ENCODE results near the gene DOCK9. TPM values are rescaled to one million over a fixed set of nuclear protein-coding genes. Genes with fewer than 3 reads are reported as not detected.

Gene DOCK9
- total RNA-seq, 1 donor from 2014 or later = 21.0 TPM

DNA sequence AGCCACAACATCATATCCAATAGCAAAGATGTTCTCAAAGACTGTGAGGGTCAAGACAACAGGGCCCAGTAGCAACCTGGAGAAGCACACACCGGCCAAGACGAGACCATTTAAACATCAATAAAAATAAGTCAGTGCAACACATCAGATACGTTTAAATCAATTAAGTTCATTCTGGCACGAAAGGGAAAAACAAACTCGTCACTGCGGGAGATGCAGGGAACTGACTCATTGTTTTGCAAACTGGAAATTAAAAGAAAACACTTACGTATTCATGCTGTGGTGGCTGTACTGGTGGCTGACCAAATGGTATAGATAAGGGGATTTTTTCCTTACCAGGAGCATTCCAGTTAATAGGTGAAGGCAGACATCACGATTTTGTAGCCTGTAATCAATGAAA lies 199.1 kb downstream of the DOCK9 start:
- DNase-seq (ENCODE audit: low spot score in 2 of 2, unreplicated experiment in 2 of 2) = no peak
- Mint-ChIP-seq H3K4me1 (no peaks in the 10 kb centered on the region), H3K9me3 (peaks cover 4% of the 10 kb centered on the region), H3K27me3 (ENCODE audit: low read depth) (peaks cover 2% of the 10 kb centered on the region), H3K36me3 (no peaks in the 10 kb centered on the region), H3K4me3 (no peak overlapping the region), H3K27ac (no peak overlapping the region)
- TF ChIP-seq, protein P1, sequence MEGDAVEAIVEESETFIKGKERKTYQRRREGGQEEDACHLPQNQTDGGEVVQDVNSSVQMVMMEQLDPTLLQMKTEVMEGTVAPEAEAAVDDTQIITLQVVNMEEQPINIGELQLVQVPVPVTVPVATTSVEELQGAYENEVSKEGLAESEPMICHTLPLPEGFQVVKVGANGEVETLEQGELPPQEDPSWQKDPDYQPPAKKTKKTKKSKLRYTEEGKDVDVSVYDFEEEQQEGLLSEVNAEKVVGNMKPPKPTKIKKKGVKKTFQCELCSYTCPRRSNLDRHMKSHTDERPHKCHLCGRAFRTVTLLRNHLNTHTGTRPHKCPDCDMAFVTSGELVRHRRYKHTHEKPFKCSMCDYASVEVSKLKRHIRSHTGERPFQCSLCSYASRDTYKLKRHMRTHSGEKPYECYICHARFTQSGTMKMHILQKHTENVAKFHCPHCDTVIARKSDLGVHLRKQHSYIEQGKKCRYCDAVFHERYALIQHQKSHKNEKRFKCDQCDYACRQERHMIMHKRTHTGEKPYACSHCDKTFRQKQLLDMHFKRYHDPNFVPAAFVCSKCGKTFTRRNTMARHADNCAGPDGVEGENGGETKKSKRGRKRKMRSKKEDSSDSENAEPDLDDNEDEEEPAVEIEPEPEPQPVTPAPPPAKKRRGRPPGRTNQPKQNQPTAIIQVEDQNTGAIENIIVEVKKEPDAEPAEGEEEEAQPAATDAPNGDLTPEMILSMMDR (IDR thresholded peaks at IDR 0.05; ENCODE audit: unreplicated experiment) = no peak

DNA sequence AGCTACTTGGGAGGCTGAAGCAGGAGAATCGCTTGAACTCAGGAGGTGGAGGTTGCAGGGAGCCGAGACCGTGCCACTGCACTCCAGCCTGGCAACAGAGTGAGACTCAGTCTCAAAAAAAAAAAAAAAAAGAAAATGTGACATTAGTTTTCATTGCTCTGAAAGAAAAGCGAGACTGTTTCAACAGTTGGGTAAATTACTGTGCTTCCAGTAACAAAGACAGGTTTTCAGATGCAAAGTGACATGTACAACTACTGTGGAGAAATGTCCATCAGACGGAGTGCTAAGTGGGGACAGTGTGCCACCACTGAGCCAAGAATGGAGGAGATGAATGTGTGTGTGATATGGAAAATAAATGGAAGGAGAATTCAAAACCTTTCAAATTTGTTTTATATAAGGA lies 201.2 kb downstream of the DOCK9 start:
- H3K4me3 Mint-ChIP-seq = no peak overlapping the region
- no peaks in the 10 kb centered on the region for H3K4me1 Mint-ChIP-seq
- H3K36me3 Mint-ChIP-seq = no peaks in the 10 kb centered on the region
- H3K27me3 Mint-ChIP-seq (ENCODE audit: low read depth) = peaks cover 2% of the 10 kb centered on the region
- TF ChIP-seq, protein P1 (IDR thresholded peaks at IDR 0.05; ENCODE audit: unreplicated experiment) = no peak
- DNase-seq (ENCODE audit: low spot score in 2 of 2, unreplicated experiment in 2 of 2) = no peak
- peaks cover 4% of the 10 kb centered on the region for H3K9me3 Mint-ChIP-seq
- H3K27ac Mint-ChIP-seq = no peak overlapping the region

DNA sequence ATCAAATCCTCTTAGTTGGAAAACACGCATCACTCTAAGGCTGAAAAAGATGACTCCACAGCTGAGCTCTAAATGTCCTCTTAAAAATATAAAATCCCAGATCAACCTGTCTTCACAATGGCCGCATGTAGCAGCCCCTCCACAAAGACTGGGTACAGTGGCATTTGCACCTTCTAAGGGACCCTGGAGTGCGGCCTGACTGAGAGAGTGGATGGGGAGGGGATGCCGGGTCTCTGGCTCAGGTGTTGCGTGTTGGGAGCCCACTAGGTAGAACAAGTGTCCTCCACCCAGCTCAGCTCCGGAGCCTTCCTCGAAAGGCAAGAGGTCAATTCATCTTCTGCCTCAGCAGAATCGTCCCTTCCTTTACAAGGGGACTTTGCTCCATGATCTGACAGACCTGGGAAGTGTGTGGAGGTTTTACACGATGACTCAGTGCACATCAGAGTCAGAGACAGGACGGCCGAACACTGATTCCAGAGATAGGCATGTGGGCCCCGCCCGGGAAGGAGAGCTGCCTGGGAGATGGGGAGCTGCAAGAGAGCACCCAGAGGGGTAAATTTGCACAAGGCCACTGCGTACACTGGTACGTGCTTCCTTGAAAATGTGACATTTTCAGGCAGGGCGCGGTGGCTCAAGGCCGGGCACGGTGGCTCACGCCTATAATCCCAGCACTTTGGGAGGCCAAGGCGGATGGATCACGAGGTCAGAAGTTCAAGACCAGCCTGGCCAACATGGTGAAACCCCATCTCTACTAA lies 201.8 kb downstream of the DOCK9 start:
- Mint-ChIP-seq H3K27me3 (ENCODE audit: low read depth) (no peaks in the 10 kb centered on the region), H3K4me1 (no peaks in the 10 kb centered on the region), H3K36me3 (no peaks in the 10 kb centered on the region), H3K27ac (no peak overlapping the region), H3K9me3 (peaks cover 4% of the 10 kb centered on the region), H3K4me3 (no peak overlapping the region)
- no peak for DNase-seq (ENCODE audit: low spot score in 2 of 2, unreplicated experiment in 2 of 2)
- TF ChIP-seq, protein P1 (IDR thresholded peaks at IDR 0.05; ENCODE audit: unreplicated experiment) = no peak

DNA sequence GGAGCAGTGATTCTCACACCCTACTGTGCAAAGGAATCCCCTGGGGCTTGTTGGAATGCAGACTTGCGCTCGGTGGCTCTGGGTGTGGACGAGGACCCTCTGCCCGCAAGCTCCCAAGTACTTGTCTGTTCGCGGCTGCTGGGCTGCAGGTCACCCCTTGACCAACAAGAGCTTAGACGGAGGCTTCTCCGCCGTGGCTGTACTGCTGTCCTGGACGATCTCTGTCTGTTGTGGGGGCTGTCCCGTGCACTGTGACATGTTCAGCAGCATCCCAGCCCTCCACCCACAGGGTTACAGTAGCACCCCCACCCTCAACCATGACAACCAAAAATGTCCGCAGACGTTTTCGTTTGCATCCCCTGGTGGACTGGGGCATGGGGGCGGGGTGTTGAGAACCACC lies 202.5 kb downstream of the DOCK9 start:
- TF ChIP-seq, protein P1 (IDR thresholded peaks at IDR 0.05; ENCODE audit: unreplicated experiment) = no peak
- H3K36me3 Mint-ChIP-seq = no peaks in the 10 kb centered on the region
- H3K4me3 Mint-ChIP-seq = no peak overlapping the region
- H3K27me3 Mint-ChIP-seq (ENCODE audit: low read depth) = no peaks in the 10 kb centered on the region
- no peaks in the 10 kb centered on the region for H3K9me3 Mint-ChIP-seq
- no peak overlapping the region for H3K27ac Mint-ChIP-seq
- H3K4me1 Mint-ChIP-seq = no peaks in the 10 kb centered on the region
- DNase-seq (ENCODE audit: low spot score in 2 of 2, unreplicated experiment in 2 of 2) = no peak

DNA sequence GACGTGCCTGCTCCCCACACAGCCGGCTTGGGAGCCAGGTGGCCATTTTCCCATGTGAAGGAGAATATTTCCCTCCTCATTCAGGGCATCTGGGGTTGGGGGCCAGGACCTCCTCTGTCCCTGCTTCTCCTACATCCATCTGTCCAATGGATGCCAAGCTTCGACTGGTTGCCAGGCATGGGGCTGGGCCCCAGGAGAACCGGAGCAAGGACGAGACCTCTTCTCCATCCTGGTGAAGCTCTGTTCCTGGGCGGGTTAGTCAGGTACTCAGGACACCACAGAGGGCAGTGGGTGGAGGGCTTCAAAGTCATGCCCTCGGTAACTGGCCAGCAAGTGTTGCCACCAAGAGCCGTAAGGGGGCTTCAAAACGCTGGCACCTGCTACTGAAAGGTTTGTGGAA lies 203.1 kb downstream of the DOCK9 start:
- Mint-ChIP-seq H3K36me3 (no peaks in the 10 kb centered on the region), H3K27ac (no peak overlapping the region), H3K9me3 (no peaks in the 10 kb centered on the region), H3K4me3 (no peak overlapping the region), H3K4me1 (no peaks in the 10 kb centered on the region), H3K27me3 (ENCODE audit: low read depth) (no peaks in the 10 kb centered on the region)
- TF ChIP-seq, protein P1 (IDR thresholded peaks at IDR 0.05; ENCODE audit: unreplicated experiment) = no peak
- no peak for DNase-seq (ENCODE audit: low spot score in 2 of 2, unreplicated experiment in 2 of 2)

Measured in mesothelial cell of epicardium (in vitro differentiated cells).